ENCODE measurements around the gene CCNF. TPM values are rescaled to one million over a fixed set of nuclear protein-coding genes. Genes with fewer than 3 reads are reported as not detected.

CCNF gene
- polyA plus RNA-seq, 1 experiment: 7.1 TPM

DNA sequence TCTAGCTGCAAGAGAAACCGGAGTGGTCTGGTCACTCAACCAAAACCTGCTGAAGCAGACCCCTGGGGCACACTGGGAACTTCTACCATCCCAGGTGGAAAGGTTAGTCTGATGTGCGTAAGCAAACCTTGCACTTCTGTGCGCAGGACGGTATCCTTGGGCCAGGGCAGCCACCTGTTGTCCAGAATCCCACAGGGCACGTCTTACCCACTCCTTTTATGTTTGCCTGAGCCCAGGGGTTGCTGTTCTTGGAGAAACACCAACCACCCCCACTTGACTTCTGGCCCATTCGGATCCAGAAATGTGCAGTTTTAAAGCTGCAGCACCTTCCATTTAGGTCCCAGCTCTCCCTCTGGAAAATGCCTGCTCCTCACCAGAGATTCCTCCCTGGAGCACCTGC, 64.4 kb downstream of the CCNF start:
- TF ChIP-seq, protein P1, sequence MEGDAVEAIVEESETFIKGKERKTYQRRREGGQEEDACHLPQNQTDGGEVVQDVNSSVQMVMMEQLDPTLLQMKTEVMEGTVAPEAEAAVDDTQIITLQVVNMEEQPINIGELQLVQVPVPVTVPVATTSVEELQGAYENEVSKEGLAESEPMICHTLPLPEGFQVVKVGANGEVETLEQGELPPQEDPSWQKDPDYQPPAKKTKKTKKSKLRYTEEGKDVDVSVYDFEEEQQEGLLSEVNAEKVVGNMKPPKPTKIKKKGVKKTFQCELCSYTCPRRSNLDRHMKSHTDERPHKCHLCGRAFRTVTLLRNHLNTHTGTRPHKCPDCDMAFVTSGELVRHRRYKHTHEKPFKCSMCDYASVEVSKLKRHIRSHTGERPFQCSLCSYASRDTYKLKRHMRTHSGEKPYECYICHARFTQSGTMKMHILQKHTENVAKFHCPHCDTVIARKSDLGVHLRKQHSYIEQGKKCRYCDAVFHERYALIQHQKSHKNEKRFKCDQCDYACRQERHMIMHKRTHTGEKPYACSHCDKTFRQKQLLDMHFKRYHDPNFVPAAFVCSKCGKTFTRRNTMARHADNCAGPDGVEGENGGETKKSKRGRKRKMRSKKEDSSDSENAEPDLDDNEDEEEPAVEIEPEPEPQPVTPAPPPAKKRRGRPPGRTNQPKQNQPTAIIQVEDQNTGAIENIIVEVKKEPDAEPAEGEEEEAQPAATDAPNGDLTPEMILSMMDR (IDR thresholded peaks at IDR 0.05; ENCODE audit: insufficient read depth, low read depth, low read length): no peak
- CTCF ChIA-PET: interaction anchor here (0.6 to 3.2 kb wide), 2 partner anchors 8 to 150 kb away, joined by 3 to 19 read pairs; no protein-coding TSS in a partner anchor

DNA sequence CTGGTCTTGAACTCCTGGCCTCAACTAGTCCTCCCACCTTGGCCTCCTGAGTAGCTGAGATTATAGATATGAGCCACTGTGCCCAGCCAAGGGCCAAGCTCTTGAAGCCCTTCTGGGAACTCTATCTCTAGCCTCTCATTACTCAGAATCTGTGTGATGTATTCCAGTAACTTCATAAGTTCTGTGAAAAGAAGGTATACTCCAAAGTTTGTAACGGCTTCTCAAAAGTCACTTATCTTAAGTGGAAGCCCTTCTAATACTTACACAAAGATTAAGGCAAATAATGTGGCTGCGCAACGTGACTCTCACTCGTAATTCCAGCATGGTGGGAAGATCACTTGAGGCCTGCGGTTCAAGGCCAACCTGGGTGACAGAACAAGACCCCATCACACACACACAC, 65.4 kb downstream of the CCNF start:
- peaks cover 38% of the 10 kb centered on the region for H3K36me3 ChIP-seq (ENCODE audit: control insufficient read depth, insufficient read depth, low read length)
- no peaks in the 10 kb centered on the region for H3K27me3 ChIP-seq (ENCODE audit: control insufficient read depth, insufficient read depth, low read length)
- TF ChIP-seq, protein P1 (IDR thresholded peaks at IDR 0.05; ENCODE audit: insufficient read depth, low read depth, low read length): no peak
- CTCF ChIA-PET: interaction anchor here (0.6 kb wide), 1 partner anchor 135 kb away, joined by 3 read pairs; no protein-coding TSS in a partner anchor
- no peak for DNase-seq (ENCODE audit: low read depth)
- H3K4me3 ChIP-seq (ENCODE audit: low read depth, low read length): no peak overlapping the region
- POLR2A ChIA-PET: no interaction called here

More for the DNA sequence above, 64.4 kb downstream of the CCNF start:
- H3K4me3 ChIP-seq (ENCODE audit: low read depth, low read length): no peak overlapping the region
- peaks cover 33% of the 10 kb centered on the region for H3K36me3 ChIP-seq (ENCODE audit: control insufficient read depth, insufficient read depth, low read length)
- no peak for DNase-seq (ENCODE audit: low read depth)
- no peaks in the 10 kb centered on the region for H3K27me3 ChIP-seq (ENCODE audit: control insufficient read depth, insufficient read depth, low read length)
- POLR2A ChIA-PET: no interaction called here

DNA sequence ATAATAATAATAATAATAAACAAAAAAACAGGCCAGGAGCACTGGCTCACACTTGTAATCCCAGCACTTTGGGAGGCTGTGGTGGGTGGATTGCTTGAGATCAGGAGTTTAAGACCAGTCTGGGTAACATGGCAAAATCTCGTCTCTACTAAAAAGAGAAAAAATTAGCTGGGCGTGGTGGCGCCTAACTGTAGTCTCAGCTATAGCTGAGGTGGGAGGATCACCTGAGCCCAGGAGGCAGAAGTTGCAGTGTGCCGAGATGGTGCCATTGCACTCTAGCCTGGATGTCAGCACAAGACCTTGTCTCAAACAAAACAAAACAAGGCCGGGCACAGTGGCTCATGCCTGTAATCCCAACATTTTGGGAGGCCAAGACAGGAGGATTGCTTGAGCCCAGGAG, 65.8 kb downstream of the CCNF start:
- POLR2A ChIA-PET: no interaction called here
- H3K27me3 ChIP-seq (ENCODE audit: control insufficient read depth, insufficient read depth, low read length): no peaks in the 10 kb centered on the region
- TF ChIP-seq, protein P1 (IDR thresholded peaks at IDR 0.05; ENCODE audit: insufficient read depth, low read depth, low read length): no peak

DNA sequence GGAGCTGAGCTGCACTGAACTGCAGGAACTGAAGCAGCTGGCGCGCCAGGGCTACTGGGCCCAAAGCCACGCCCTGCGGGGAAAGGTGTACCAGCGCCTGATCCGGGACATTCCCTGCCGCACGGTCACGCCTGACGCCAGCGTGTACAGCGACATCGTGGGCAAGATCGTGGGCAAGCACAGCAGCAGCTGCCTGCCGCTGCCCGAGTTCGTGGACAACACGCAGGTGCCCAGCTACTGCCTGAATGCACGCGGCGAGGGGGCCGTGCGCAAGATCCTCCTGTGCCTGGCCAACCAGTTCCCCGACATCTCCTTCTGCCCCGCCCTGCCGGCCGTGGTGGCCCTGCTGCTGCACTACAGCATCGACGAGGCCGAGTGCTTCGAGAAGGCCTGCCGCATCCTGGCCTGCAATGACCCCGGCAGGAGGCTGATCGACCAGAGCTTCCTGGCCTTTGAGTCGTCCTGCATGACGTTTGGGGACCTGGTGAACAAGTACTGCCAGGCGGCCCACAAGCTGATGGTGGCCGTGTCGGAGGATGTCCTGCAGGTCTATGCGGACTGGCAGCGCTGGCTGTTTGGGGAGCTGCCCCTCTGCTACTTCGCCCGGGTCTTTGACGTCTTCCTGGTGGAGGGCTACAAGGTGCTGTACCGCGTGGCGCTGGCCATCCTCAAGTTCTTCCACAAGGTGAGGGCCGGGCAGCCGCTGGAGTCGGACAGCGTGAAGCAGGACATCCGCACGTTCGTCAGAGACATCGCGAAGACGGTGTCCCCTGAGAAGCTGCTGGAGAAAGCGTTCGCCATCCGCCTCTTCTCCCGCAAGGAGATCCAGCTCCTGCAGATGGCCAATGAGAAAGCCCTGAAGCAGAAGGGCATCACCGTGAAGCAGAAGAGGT, 67.2 kb downstream of the CCNF start:
- TF ChIP-seq, protein P1 (IDR thresholded peaks at IDR 0.05; ENCODE audit: insufficient read depth, low read depth, low read length): no peak
- Histone ChIP-seq H3K4me3 (ENCODE audit: low read depth, low read length) (no peak overlapping the region), H3K36me3 (ENCODE audit: control insufficient read depth, insufficient read depth, low read length) (peaks cover 36% of the 10 kb centered on the region), H3K27me3 (ENCODE audit: control insufficient read depth, insufficient read depth, low read length) (no peaks in the 10 kb centered on the region)
- no peak for DNase-seq (ENCODE audit: low read depth)
- POLR2A ChIA-PET: no interaction called here
- CTCF ChIA-PET: interaction anchor here (1.6 to 1.9 kb wide), 2 partner anchors 66 to 156 kb away, joined by 5 to 6 read pairs; partner anchors contain the start of gene ABCA3

More for the DNA sequence above, 65.8 kb downstream of the CCNF start:
- CTCF ChIA-PET: no interaction called here
- DNase-seq (ENCODE audit: low read depth): no peak
- H3K36me3 ChIP-seq (ENCODE audit: control insufficient read depth, insufficient read depth, low read length): peaks cover 41% of the 10 kb centered on the region
- no peak overlapping the region for H3K4me3 ChIP-seq (ENCODE audit: low read depth, low read length)

GRCh38 chr16:2497116-2497630, 67.9 kb downstream of the CCNF start:
- DNase-seq (ENCODE audit: low read depth): no peak
- Histone ChIP-seq H3K4me3 (ENCODE audit: low read depth, low read length) (no peak overlapping the region), H3K27me3 (ENCODE audit: control insufficient read depth, insufficient read depth, low read length) (no peaks in the 10 kb centered on the region), H3K36me3 (ENCODE audit: control insufficient read depth, insufficient read depth, low read length) (peaks cover 36% of the 10 kb centered on the region)
- CTCF ChIA-PET: interaction anchor here (1.6 to 1.9 kb wide), 2 partner anchors 67 to 157 kb away, joined by 5 to 6 read pairs; partner anchors contain the start of gene ABCA3
- POLR2A ChIA-PET: no interaction called here
- TF ChIP-seq, protein P1 (IDR thresholded peaks at IDR 0.05; ENCODE audit: insufficient read depth, low read depth, low read length): no peak

Data from BJ (cell line).